HEK293 (cell line): Measurements from ENCODE around the gene ZBTB20.

ENCODE experiments used
- CTCF ChIA-PET: fragments of 350-600 bp; formaldehyde crosslinking; extraction: SDS; loops from one replicate; lab custom pipeline; 2021; ENCODE audit warnings: antibody characterized with exemption; lab: Yijun Ruan, JAX
- POLR2A ChIA-PET: fragments of 300-600 bp; formaldehyde crosslinking; extraction: SDS; loops from one replicate; lab custom pipeline; 2020; ENCODE audit warnings: antibody characterized with exemption, inconsistent platforms; lab: Yijun Ruan, JAX
- H3K27ac ChIP-seq: fragments of 200-500 bp; sonication (Bioruptor generic); 2 replicates; pipeline ENCODE4 v1.5.1; 2014; ENCODE audit warnings: low read depth, low read length, control low read depth, inconsistent platforms; ENCODE audit errors: extremely low read depth
- H3K36me3 ChIP-seq, 2 experiments: fragments of 200-500 bp in 1 of 2; sonication (Bioruptor generic) in 1 of 2; 1 replicate in 1 of 2; 2 replicates in 1 of 2; pipeline ENCODE4 v1.5.1; 2014 to 2017; ENCODE audit warnings: inconsistent platforms in 2 of 2, low read length in 2 of 2; ENCODE audit not compliant: control insufficient read depth in 2 of 2, insufficient read depth in 1 of 2
- H3K4me1 ChIP-seq: fragments of 200-500 bp; sonication (Bioruptor generic); 2 replicates; pipeline ENCODE4 v1.5.1; 2014; ENCODE audit warnings: mild to moderate bottlenecking, low read length, inconsistent platforms; ENCODE audit not compliant: control insufficient read depth, insufficient read depth
- H3K4me3 ChIP-seq: 2 replicates; pipeline ENCODE4 v1.5.1; 2011; ENCODE audit warnings: low read depth, mild to moderate bottlenecking, control low read depth, low read length, moderate library complexity
- H3K9me3 ChIP-seq: fragments of 200-500 bp; sonication (Bioruptor generic); 2 replicates; pipeline ENCODE4 v1.5.1; 2014; ENCODE audit warnings: low read depth, low read length, inconsistent platforms; ENCODE audit not compliant: control insufficient read depth, insufficient read depth
- GLI4 ChIP-seq: fragments of 450-650 bp; formaldehyde crosslinking; IDR thresholded peaks from 2 replicates; pipeline ENCODE4 v1.5.1; 2016; ENCODE audit warnings: missing biosample characterization, missing genetic modification characterization
- KLF1 ChIP-seq: fragments of 450-650 bp; formaldehyde crosslinking; IDR thresholded peaks from 2 replicates; pipeline ENCODE4 v1.5.1; 2016; ENCODE audit warnings: missing biosample characterization, missing genetic modification characterization
- KLF10 ChIP-seq: fragments of 450-650 bp; IDR thresholded peaks from 2 replicates; pipeline ENCODE4 v1.5.1; 2018; ENCODE audit warnings: missing biosample characterization, mild to moderate bottlenecking, missing genetic modification characterization
- KLF16 ChIP-seq: fragments of 450-650 bp; formaldehyde crosslinking; IDR thresholded peaks from 2 replicates; pipeline ENCODE4 v1.5.1; 2017; ENCODE audit warnings: missing biosample characterization, missing genetic modification characterization
- PRDM1 ChIP-seq: fragments of 450-650 bp; formaldehyde crosslinking; IDR thresholded peaks from 2 replicates; pipeline ENCODE4; 2016; ENCODE audit warnings: missing biosample characterization, missing genetic modification characterization
- REPIN1 ChIP-seq: fragments of 450-650 bp; formaldehyde crosslinking; IDR thresholded peaks from 2 replicates; pipeline ENCODE4 v1.5.1; 2017; ENCODE audit warnings: missing biosample characterization, missing genetic modification characterization, low read depth
- ZBTB20 ChIP-seq: fragments of 450-650 bp; formaldehyde crosslinking; IDR thresholded peaks from 2 replicates; pipeline ENCODE4 v1.5.1; 2016; ENCODE audit warnings: missing biosample characterization, missing genetic modification characterization
- ZBTB48 ChIP-seq: fragments of 450-650 bp; formaldehyde crosslinking; IDR thresholded peaks from 2 replicates; pipeline ENCODE4 v1.5.1; 2016; ENCODE audit warnings: missing biosample characterization, missing genetic modification characterization
- ZNF140 ChIP-seq: fragments of 450-650 bp; formaldehyde crosslinking; IDR thresholded peaks from 2 replicates; pipeline ENCODE4 v1.5.1; 2016; ENCODE audit warnings: missing biosample characterization, missing genetic modification characterization
- ZNF146 ChIP-seq: fragments of 450-650 bp; formaldehyde crosslinking; IDR thresholded peaks from 2 replicates; pipeline ENCODE4 v1.5.1; 2016; ENCODE audit warnings: missing biosample characterization, missing genetic modification characterization
- ZNF184 ChIP-seq: fragments of 450-650 bp; IDR thresholded peaks from 2 replicates; pipeline ENCODE4 v1.5.1; 2018; ENCODE audit warnings: missing biosample characterization, mild to moderate bottlenecking, missing genetic modification characterization
- ZNF274 ChIP-seq, 2 experiments: fragments of 200-500 bp in 1 of 2; fragments of 450-650 bp in 1 of 2; sonication (Bioruptor generic) in 1 of 2; formaldehyde crosslinking in 1 of 2; IDR thresholded peaks; 2 replicates each; pipeline versions ENCODE4 v1.5.1 to v1.6.1; 2014 to 2016; ENCODE audit warnings: borderline replicate concordance in 1 of 2, inconsistent platforms in 1 of 2, low read length in 1 of 2, missing biosample characterization in 1 of 2, missing genetic modification characterization in 1 of 2
- ZNF292 ChIP-seq: fragments of 450-650 bp; formaldehyde crosslinking; IDR thresholded peaks from 2 replicates; pipeline ENCODE4 v1.5.1; 2016; ENCODE audit warnings: low read depth, missing biosample characterization, missing genetic modification characterization, borderline replicate concordance
- ZNF416 ChIP-seq: fragments of 450-650 bp; formaldehyde crosslinking; IDR thresholded peaks from 2 replicates; pipeline ENCODE4 v1.5.1; 2016; ENCODE audit warnings: missing biosample characterization, missing genetic modification characterization
- ZNF501 ChIP-seq: fragments of 450-650 bp; formaldehyde crosslinking; IDR thresholded peaks from 2 replicates; pipeline ENCODE4 v1.5.1; 2016; ENCODE audit warnings: missing biosample characterization, missing genetic modification characterization
- ZNF521 ChIP-seq: fragments of 450-650 bp; formaldehyde crosslinking; IDR thresholded peaks from 2 replicates; pipeline ENCODE4 v1.5.1; 2017; ENCODE audit warnings: missing biosample characterization, mild to moderate bottlenecking, missing genetic modification characterization
- ZNF555 ChIP-seq: fragments of 450-650 bp; formaldehyde crosslinking; conservative IDR thresholded peaks from 2 replicates; pipeline ENCODE4 v1.5.1; 2017; ENCODE audit warnings: missing biosample characterization, mild to moderate bottlenecking, missing genetic modification characterization, inconsistent platforms
- ZNF561 ChIP-seq: fragments of 450-650 bp; IDR thresholded peaks from 2 replicates; pipeline ENCODE4 v1.5.1; 2018; ENCODE audit warnings: missing biosample characterization, missing genetic modification characterization, borderline replicate concordance
- ZNF596 ChIP-seq: fragments of 450-650 bp; IDR thresholded peaks from 2 replicates; pipeline ENCODE4 v1.5.0; 2018; ENCODE audit warnings: missing biosample characterization, mild to moderate bottlenecking, missing genetic modification characterization, moderate library complexity
- ZNF670 ChIP-seq: fragments of 450-650 bp; formaldehyde crosslinking; IDR thresholded peaks from 2 replicates; pipeline ENCODE4 v1.5.1; 2016; ENCODE audit warnings: missing biosample characterization, missing genetic modification characterization, low read depth
- ZNF677 ChIP-seq: fragments of 450-650 bp; IDR thresholded peaks from 2 replicates; pipeline ENCODE4 v1.5.0; 2018; ENCODE audit warnings: missing biosample characterization, mild to moderate bottlenecking, missing genetic modification characterization, moderate library complexity
- ZNF692 ChIP-seq: fragments of 450-650 bp; formaldehyde crosslinking; IDR thresholded peaks from 2 replicates; pipeline ENCODE4 v1.5.1; 2016; ENCODE audit warnings: missing biosample characterization, missing genetic modification characterization
- ZNF747 ChIP-seq: fragments of 450-650 bp; formaldehyde crosslinking; IDR thresholded peaks from 2 replicates; pipeline ENCODE4 v1.5.1; 2016; ENCODE audit warnings: missing biosample characterization, missing genetic modification characterization
- ZNF776 ChIP-seq: fragments of 450-650 bp; formaldehyde crosslinking; IDR thresholded peaks from 2 replicates; pipeline ENCODE4 v1.5.0; 2017; ENCODE audit warnings: missing biosample characterization, missing genetic modification characterization, borderline replicate concordance
- ZNF791 ChIP-seq: fragments of 450-650 bp; formaldehyde crosslinking; IDR thresholded peaks from 2 replicates; pipeline ENCODE4 v1.5.1; 2016; ENCODE audit warnings: missing biosample characterization, missing genetic modification characterization
- ZNF843 ChIP-seq: fragments of 450-650 bp; formaldehyde crosslinking; IDR thresholded peaks from 2 replicates; pipeline ENCODE4 v1.5.1; 2016; ENCODE audit warnings: missing biosample characterization, missing genetic modification characterization
- ZSCAN23 ChIP-seq: fragments of 450-650 bp; formaldehyde crosslinking; IDR thresholded peaks from 2 replicates; pipeline ENCODE4 v1.5.1; 2016; ENCODE audit warnings: missing biosample characterization, missing genetic modification characterization
- ZSCAN30 ChIP-seq: fragments of 450-650 bp; IDR thresholded peaks from 2 replicates; pipeline ENCODE4 v1.5.1; 2018; ENCODE audit warnings: missing biosample characterization, mild to moderate bottlenecking, missing genetic modification characterization, moderate library complexity
- TF ChIP-seq, protein P1 (sequence below): fragments of 450-650 bp; formaldehyde crosslinking; IDR thresholded peaks from 2 replicates; pipeline ENCODE4 v1.5.1; 2016; ENCODE audit warnings: missing biosample characterization, missing genetic modification characterization

Gene ZBTB20

GRCh38 chr3:114508976-114509375, 638.1 kb downstream of the ZBTB20 start (continued):
- TF ChIP-seq ZNF776 (tag by site-specific recombination) (no peak), ZBTB20 (tag by site-specific recombination) (no peak), ZNF670 (tag by site-specific recombination) (no peak), ZNF146 (tag by site-specific recombination) (no peak), ZSCAN30 (no peak), ZNF184 (tag by site-specific recombination) (no peak), KLF16 (tag by site-specific recombination) (no peak), ZSCAN23 (tag by site-specific recombination) (no peak), ZBTB48 (tag by site-specific recombination) (no peak), KLF1 (no peak), ZNF677 (tag by site-specific recombination) (no peak), ZNF140 (tag by site-specific recombination) (no peak), ZNF416 (tag by site-specific recombination) (no peak), ZNF521 (tag by site-specific recombination) (no peak)

- CTCF ChIA-PET: interaction anchor here (1.0 kb wide), 1 partner anchor 217 kb away, joined by 4 read pairs; no protein-coding TSS in a partner anchor
- no peak overlapping the region for H3K4me3 ChIP-seq
- H3K4me1 ChIP-seq: no peaks in the 10 kb centered on the region
- POLR2A ChIA-PET: no interaction called here
- TF ChIP-seq ZNF555 (tag by site-specific recombination): no peak
- TF ChIP-seq GLI4 (tag by site-specific recombination): no peak
- no peak for TF ChIP-seq ZNF274 (IDR thresholded peaks at IDR 0.05; ENCODE audit: low read length)
- TF ChIP-seq ZNF274 (tag by site-specific recombination; IDR thresholded peaks at IDR 0.05; ENCODE audit: borderline replicate concordance): no peak
- TF ChIP-seq ZNF692 (tag by site-specific recombination): no peak
- no peak for TF ChIP-seq PRDM1 (tag by site-specific recombination)
- no peak for TF ChIP-seq ZNF501 (tag by site-specific recombination)
- H3K9me3 ChIP-seq: no peaks in the 10 kb centered on the region
- no peak overlapping the region for H3K27ac ChIP-seq
- no peaks in the 10 kb centered on the region for H3K36me3 ChIP-seq
Observed at GRCh38 chr3:114508208-114508607, 638.9 kb downstream of the ZBTB20 start.

GRCh38 chr3:114506591-114507300, 640.3 kb downstream of the ZBTB20 start:
- POLR2A ChIA-PET: no interaction called here
- H3K4me3 ChIP-seq: no peak overlapping the region
- CTCF ChIA-PET: interaction anchor here (1.3 kb wide), 1 partner anchor 19 kb away, joined by 3 read pairs; no protein-coding TSS in a partner anchor
- no peaks in the 10 kb centered on the region for H3K4me1 ChIP-seq
- H3K27ac ChIP-seq: no peak overlapping the region
- H3K9me3 ChIP-seq: no peaks in the 10 kb centered on the region
- no peaks in the 10 kb centered on the region for H3K36me3 ChIP-seq
- TF ChIP-seq GLI4 (tag by site-specific recombination) (no peak), KLF10 (tag by site-specific recombination) (no peak), ZNF596 (tag by site-specific recombination) (no peak), ZNF292 (no peak), ZNF791 (tag by site-specific recombination) (no peak), ZNF521 (tag by site-specific recombination) (no peak), ZNF843 (no peak), REPIN1 (tag by site-specific recombination) (no peak), ZNF561 (no peak), ZNF747 (tag by site-specific recombination) (no peak)
- TF ChIP-seq, protein P1, sequence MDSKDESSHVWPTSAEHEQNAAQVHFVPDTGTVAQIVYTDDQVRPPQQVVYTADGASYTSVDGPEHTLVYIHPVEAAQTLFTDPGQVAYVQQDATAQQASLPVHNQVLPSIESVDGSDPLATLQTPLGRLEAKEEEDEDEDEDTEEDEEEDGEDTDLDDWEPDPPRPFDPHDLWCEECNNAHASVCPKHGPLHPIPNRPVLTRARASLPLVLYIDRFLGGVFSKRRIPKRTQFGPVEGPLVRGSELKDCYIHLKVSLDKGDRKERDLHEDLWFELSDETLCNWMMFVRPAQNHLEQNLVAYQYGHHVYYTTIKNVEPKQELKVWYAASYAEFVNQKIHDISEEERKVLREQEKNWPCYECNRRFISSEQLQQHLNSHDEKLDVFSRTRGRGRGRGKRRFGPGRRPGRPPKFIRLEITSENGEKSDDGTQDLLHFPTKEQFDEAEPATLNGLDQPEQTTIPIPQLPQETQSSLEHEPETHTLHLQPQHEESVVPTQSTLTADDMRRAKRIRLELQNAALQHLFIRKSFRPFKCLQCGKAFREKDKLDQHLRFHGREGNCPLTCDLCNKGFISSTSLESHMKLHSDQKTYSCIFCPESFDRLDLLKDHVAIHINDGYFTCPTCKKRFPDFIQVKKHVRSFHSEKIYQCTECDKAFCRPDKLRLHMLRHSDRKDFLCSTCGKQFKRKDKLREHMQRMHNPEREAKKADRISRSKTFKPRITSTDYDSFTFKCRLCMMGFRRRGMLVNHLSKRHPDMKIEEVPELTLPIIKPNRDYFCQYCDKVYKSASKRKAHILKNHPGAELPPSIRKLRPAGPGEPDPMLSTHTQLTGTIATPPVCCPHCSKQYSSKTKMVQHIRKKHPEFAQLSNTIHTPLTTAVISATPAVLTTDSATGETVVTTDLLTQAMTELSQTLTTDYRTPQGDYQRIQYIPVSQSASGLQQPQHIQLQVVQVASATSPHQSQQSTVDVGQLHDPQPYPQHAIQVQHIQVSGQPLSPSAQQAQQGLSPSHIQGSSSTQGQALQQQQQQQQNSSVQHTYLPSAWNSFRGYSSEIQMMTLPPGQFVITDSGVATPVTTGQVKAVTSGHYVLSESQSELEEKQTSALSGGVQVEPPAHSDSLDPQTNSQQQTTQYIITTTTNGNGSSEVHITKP: no peak
